Keratinocyte (primary cell): ENCODE data around the gene MAPK1IP1L. TPM values are rescaled to one million over a fixed set of nuclear protein-coding genes. Genes with fewer than 3 reads are reported as not detected.

Source experiments
- DNase-seq: peaks from one replicate; pipeline ENCODE4 v3.0.0-alpha.2; 2011; ENCODE audit warnings: low read depth, missing footprints, low spot score
- FAIRE-seq: peaks from 2 replicates; lab custom pipeline; 2011; peaks lifted over from hg19 to GRCh38; lab: Jason Lieb, UNC
- H2AFZ ChIP-seq: 2 replicates; pipeline ENCODE4 v1.6.0; 2012; ENCODE audit warnings: low read length, control low read depth, inconsistent platforms; ENCODE audit not compliant: control insufficient read depth
- H3K27ac ChIP-seq: 2 replicates; pipeline ENCODE4 v1.5.1; 2011; ENCODE audit warnings: low read length; ENCODE audit not compliant: control insufficient read depth, insufficient read depth
- H3K27me3 ChIP-seq: 3 replicates; pipeline ENCODE4 v1.6.0; 2011; ENCODE audit warnings: low read length; ENCODE audit not compliant: control insufficient read depth, insufficient read depth; ENCODE audit errors: extremely low read depth
- H3K36me3 ChIP-seq, 2 experiments: 2 replicates in 1 of 2; 3 replicates in 1 of 2; pipeline ENCODE4 v1.5.1; 2011; ENCODE audit warnings: low read length in 2 of 2, mild to moderate bottlenecking in 1 of 2; ENCODE audit not compliant: control insufficient read depth in 2 of 2, insufficient read depth in 2 of 2; ENCODE audit errors: extremely low read depth in 1 of 2
- H3K4me1 ChIP-seq: 3 replicates; pipeline ENCODE4 v1.5.1; 2011; ENCODE audit warnings: low read length; ENCODE audit not compliant: control insufficient read depth, insufficient read depth; ENCODE audit errors: extremely low read depth
- H3K4me2 ChIP-seq: 3 replicates; pipeline ENCODE4 v1.6.0; 2011; ENCODE audit warnings: low read depth, low read length; ENCODE audit not compliant: control insufficient read depth, insufficient read depth; ENCODE audit errors: extremely low read depth
- H3K4me3 ChIP-seq, 3 experiments: fragments of 200-600 bp in 1 of 3; sonication (generic) in 1 of 3; 2 replicates in 2 of 3; 3 replicates in 1 of 3; pipeline ENCODE4 v1.5.1; 2011 to 2016; ENCODE audit warnings: low read length in 3 of 3, mild to moderate bottlenecking in 3 of 3, control low read depth in 2 of 3, inconsistent platforms in 1 of 3, low read depth in 1 of 3, mixed read lengths in 1 of 3, mixed run types in 1 of 3, moderate library complexity in 1 of 3; ENCODE audit not compliant: control insufficient read depth in 2 of 3, insufficient read depth in 2 of 3; ENCODE audit errors: extremely low read depth in 1 of 3
- H3K79me2 ChIP-seq: 2 replicates; pipeline ENCODE4 v1.6.0; 2012; ENCODE audit warnings: low read length; ENCODE audit not compliant: control insufficient read depth, insufficient read depth
- H3K9ac ChIP-seq: 3 replicates; pipeline ENCODE4 v1.6.0; 2011; ENCODE audit warnings: low read length; ENCODE audit not compliant: control insufficient read depth, insufficient read depth; ENCODE audit errors: extremely low read depth
- H3K9me1 ChIP-seq: 3 replicates; pipeline ENCODE4 v1.6.0; 2011; ENCODE audit warnings: low read length; ENCODE audit not compliant: control insufficient read depth, insufficient read depth; ENCODE audit errors: extremely low read depth
- H3K9me3 ChIP-seq: 2 replicates; pipeline ENCODE4 v1.5.1; 2012; ENCODE audit warnings: low read depth, low read length; ENCODE audit not compliant: control insufficient read depth
- H4K20me1 ChIP-seq: 3 replicates; pipeline ENCODE4 v1.6.0; 2011; ENCODE audit warnings: low read length; ENCODE audit not compliant: control insufficient read depth, insufficient read depth; ENCODE audit errors: extremely low read depth
- EZH2 ChIP-seq: IDR thresholded peaks from one replicate; pipeline ENCODE4 v1.6.1; 2012; ENCODE audit warnings: inconsistent platforms, mild to moderate bottlenecking, low read length, moderate library complexity
- dilution Hi-C: fragments of 300-500 bp; cut with MboI; formaldehyde crosslinking; loops from one replicate; pipeline ENCODE4 v1.7.0; 2020; ENCODE audit warnings: low sequenced_read_pairs; ENCODE audit not compliant: extremely low pct_ligation_motif_present
- polyA plus RNA-seq, 5 experiments: library from polyadenylated mRNA; depleted of rRNA in 3 of 5; stranded (reverse) in 3 of 5; stranded (forward) in 1 of 5; unstranded in 1 of 5; fragments of >200 nt; gene quantifications; 1 replicate in 1 of 5; 2 replicates in 3 of 5; 3 replicates in 1 of 5; pipeline versions ENCODE4 v1.2.1 to v1.2.3, GENCODE V29; 2011 to 2012; ENCODE audit warnings: missing spikeins in 2 of 5, low read depth in 1 of 5, low replicate concordance in 1 of 5
- TF ChIP-seq, protein P1 (sequence below), 3 experiments: IDR thresholded peaks in 1 of 3; conservative IDR thresholded peaks in 1 of 3; optimal IDR thresholded peaks in 1 of 3; 2 replicates in 2 of 3; 3 replicates in 1 of 3; pipeline versions ENCODE3 to v1.5.1; 2011; ENCODE audit warnings: low read length in 3 of 3, mild to moderate bottlenecking in 3 of 3, moderate library complexity in 2 of 3, control low read depth in 1 of 3, inconsistent platforms in 1 of 3; ENCODE audit not compliant: insufficient read depth in 2 of 3; ENCODE audit errors: extremely low read depth in 1 of 3

MAPK1IP1L gene
- polyA plus RNA-seq, 1 donor (not counting 4 experiments of a cell fraction or from before 2014, with no cell fraction given), result 48.5 TPM

GRCh38 chr14:55045087-55045486 lies 6.4 kb upstream of the MAPK1IP1L start:
- Histone ChIP-seq H3K36me3 (peaks cover 13 to 14% of the 10 kb centered on the region in 2 experiments), H3K27me3 (no peaks in the 10 kb centered on the region), H3K9me3 (no peaks in the 10 kb centered on the region), H3K79me2 (peaks cover 9% of the 10 kb centered on the region), H3K9me1 (no peaks in the 10 kb centered on the region), H3K9ac (no peak overlapping the region), H3K4me1 (no peaks in the 10 kb centered on the region), H3K27ac (no peak overlapping the region), H4K20me1 (no peaks in the 10 kb centered on the region), H3K4me2 (no peak overlapping the region), H2AFZ (no peak overlapping the region), H3K4me3 (no peak overlapping the region)
- DNase-seq (no peak), FAIRE-seq (no peak)
- TF ChIP-seq, protein P1, sequence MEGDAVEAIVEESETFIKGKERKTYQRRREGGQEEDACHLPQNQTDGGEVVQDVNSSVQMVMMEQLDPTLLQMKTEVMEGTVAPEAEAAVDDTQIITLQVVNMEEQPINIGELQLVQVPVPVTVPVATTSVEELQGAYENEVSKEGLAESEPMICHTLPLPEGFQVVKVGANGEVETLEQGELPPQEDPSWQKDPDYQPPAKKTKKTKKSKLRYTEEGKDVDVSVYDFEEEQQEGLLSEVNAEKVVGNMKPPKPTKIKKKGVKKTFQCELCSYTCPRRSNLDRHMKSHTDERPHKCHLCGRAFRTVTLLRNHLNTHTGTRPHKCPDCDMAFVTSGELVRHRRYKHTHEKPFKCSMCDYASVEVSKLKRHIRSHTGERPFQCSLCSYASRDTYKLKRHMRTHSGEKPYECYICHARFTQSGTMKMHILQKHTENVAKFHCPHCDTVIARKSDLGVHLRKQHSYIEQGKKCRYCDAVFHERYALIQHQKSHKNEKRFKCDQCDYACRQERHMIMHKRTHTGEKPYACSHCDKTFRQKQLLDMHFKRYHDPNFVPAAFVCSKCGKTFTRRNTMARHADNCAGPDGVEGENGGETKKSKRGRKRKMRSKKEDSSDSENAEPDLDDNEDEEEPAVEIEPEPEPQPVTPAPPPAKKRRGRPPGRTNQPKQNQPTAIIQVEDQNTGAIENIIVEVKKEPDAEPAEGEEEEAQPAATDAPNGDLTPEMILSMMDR (optimal IDR thresholded peaks at IDR 0.05 in 1 of 3, IDR thresholded peaks at IDR 0.05 in 1 of 3, conservative IDR thresholded peaks at IDR 0.05 in 1 of 3; ENCODE audit: extremely low read depth in 1 of 3, insufficient read depth in 2 of 3, low read length in 3 of 3), result no peak
- TF ChIP-seq EZH2, result no peak
- dilution Hi-C loops, result no loop called here

DNA sequence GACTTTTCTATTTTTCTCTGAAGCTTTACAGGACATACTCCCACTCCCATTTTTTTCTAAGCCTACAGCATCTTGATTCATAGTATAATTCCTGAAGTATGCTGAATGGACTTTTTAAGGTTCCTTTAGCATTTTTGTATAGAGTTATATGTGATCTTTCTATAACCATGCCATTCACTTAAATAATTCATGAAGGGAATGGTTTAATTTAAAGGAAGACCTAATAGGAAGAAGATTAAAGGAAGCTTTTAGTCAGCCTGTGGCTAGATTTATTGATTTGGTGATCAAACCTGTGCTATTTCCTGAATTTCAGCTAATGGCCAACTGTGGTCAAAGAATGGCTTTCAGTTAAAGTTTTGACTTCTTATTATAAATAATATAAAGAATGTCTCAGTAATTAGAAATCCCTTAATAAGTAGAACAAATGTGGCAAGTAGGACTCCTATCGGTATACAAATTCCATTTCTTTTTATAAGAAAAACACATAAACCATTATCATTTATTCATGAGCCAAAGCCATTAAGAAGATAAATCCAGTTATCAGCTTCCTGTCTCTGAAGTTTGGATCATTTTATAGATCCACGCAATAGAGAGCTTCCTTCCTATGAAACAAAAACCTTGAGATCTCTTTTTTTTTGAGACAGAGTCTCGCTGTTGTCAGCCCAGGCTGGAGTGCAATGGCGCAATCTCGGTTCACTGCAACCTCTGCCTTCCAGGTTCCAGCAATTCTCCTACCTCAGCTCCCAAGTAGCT lies 4.0 kb upstream of the MAPK1IP1L start:
- H3K79me2 ChIP-seq, result peaks cover 10% of the 10 kb centered on the region
- no peak overlapping the region for H3K27ac ChIP-seq
- H3K4me1 ChIP-seq, result peaks cover 5% of the 10 kb centered on the region
- FAIRE-seq, result no peak
- H3K27me3 ChIP-seq, result no peaks in the 10 kb centered on the region
- H3K9me3 ChIP-seq, result no peaks in the 10 kb centered on the region
- H4K20me1 ChIP-seq, result no peaks in the 10 kb centered on the region
- no peak overlapping the region for H3K9ac ChIP-seq
- H3K9me1 ChIP-seq, result no peaks in the 10 kb centered on the region
- no peak overlapping the region for H3K4me3 ChIP-seq
- dilution Hi-C loops, result no loop called here
- peaks cover 7 to 13% of the 10 kb centered on the region in 2 experiments for H3K36me3 ChIP-seq
- no peak for TF ChIP-seq EZH2
- no peak for DNase-seq
- no peak overlapping the region for H2AFZ ChIP-seq
- no peak overlapping the region for H3K4me2 ChIP-seq
